Heart left ventricle (tissue), 13 donors: ENCODE measurements around the gene CPNE5.

Source experiments
- CTCF ChIP-seq, 12 donors: fragments of 200-600 bp; sonication (generic) in 4 of 12; IDR thresholded peaks; one replicate each; pipeline versions ENCODE4 v1.5.0 to v1.8.0; 2018 to 2022; ENCODE audit warnings: antibody characterized with exemption in 12 of 12, mild to moderate bottlenecking in 5 of 12
- POLR2A ChIP-seq, 2 donors: fragments of 450-650 bp; IDR thresholded peaks; one replicate each; pipeline ENCODE4 v1.6.1; 2017; ENCODE audit warnings: antibody characterized with exemption in 2 of 2, mild to moderate bottlenecking in 2 of 2, moderate library complexity in 2 of 2
- donor health status: ischemic (EF 13 %, LVEDD 7.1; RV severe dilation, severe dysfunction).
- donor health status: DM: no; HTN: yes; CAD: no.
- donor health status: DM: no; HTN: no; CAD: no.
- donor health status: ischemic (EF 25% LVEDD 6.9; RV normal size, moderate dysfunction).
- donor health status: ischemic (EF 25% LVEDD 5.7; RV mildly dilated, moderate dysfunction).
- donor health status: ischemic (EF 35%, LVEDD 5.7; RV mildly dilated, moderate dysfunction).
- donor health status: nonischemic (EF 11% LVEDD 7.7; RV severe dilation, severe dysfunction).
- donor health status: DM: yes; HTN: yes; CAD: no.
- donor health status: PGD.
- donor health status: ischemic (EF 29% LVEDD 5.4; RV normal size, mild dysfunction).
- donor health status: nonischemic (EF 23%, LVEDD 6.1; RV moderate dilation, normal function).

DNA sequence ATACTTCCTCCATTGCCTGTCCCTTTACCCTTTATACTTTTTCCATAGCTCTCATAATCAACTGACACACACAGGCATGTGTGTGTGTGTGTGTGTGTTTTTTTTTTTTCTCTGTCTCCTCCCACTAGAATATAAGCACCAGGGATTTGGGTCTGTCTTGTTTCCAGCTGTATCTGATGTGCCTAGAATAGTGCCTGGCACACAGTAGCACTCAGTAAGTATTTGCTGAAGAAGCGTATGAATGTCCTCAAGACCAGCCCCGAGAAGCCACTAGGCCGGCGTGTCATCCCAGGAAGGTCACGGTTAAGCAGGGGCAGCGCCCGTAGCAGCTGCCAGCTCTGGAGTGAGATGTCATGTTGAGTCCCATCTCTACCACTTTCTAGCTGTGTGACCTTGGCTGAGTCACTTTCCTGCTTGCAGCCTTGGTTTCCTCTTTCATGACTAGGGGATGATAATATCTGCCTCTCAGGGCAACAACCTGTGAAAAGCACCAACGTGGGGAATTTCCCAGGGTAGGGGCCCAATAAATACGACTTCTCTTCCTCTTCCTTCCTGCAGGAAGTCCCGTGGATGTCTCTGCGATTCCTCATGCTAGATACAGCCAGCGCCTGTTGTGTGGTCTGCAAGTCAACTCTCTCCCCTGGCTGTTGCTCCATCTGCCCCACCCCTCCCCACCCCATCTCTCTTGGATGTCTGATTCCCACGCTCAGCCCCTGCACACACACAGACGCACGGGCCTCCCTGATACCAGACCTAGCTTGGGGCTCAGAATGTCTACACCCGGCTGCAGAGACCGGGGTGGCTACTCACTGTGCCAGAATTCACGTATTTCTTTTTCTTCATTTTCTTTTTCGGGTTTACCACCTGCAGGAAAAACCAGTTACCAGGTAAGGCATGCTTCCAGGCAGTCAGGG is 83.6 kb downstream of the CPNE5 start:
- TF ChIP-seq CTCF (IDR thresholded peaks at IDR 0.05) (no peak), POLR2A (IDR thresholded peaks at IDR 0.05) (no peak)
